AG04449 (cell line): Measurements from ENCODE around the gene LNX1.

Source experiments
- CTCF ChIA-PET: fragments of 350-600 bp; formaldehyde crosslinking; extraction: SDS; loops from one replicate; lab custom pipeline; 2021; ENCODE audit warnings: antibody characterized with exemption; lab: Yijun Ruan, JAX
- POLR2A ChIA-PET: fragments of 400-600, 350-600 bp; formaldehyde crosslinking; extraction: SDS; loops from one replicate; lab custom pipeline; 2020; ENCODE audit warnings: antibody characterized with exemption, inconsistent platforms; lab: Yijun Ruan, JAX
- DNase-seq: peaks from one replicate; pipeline ENCODE4 v3.0.0-alpha.2; 2010; ENCODE audit warnings: low read depth, low spot score
- H3K4me3 ChIP-seq: 2 replicates; pipeline ENCODE4 v1.5.1; 2011; ENCODE audit warnings: low read depth, mild to moderate bottlenecking, control low read depth, low read length
- CTCF ChIP-seq: IDR thresholded peaks from one replicate; pipeline ENCODE4 v1.5.1; 2011; ENCODE audit warnings: mild to moderate bottlenecking, moderate library complexity, low read length, control low read depth, inconsistent platforms; ENCODE audit not compliant: insufficient read depth; ENCODE audit errors: missing control alignments

Gene LNX1

GRCh38 chr4:53619431-53619830 lies 28.1 kb upstream of the LNX1 start:
- TF ChIP-seq CTCF: no peak
- CTCF ChIA-PET: interaction anchor here (1.5 kb wide), 1 partner anchor 87 kb away, joined by 4 read pairs; no protein-coding TSS in a partner anchor
- POLR2A ChIA-PET: no interaction called here
- no peak for DNase-seq
- H3K4me3 ChIP-seq: no peak overlapping the region

- no peak overlapping the region for H3K4me3 ChIP-seq
- ChIA-PET POLR2A (no interaction called here), CTCF (interaction anchor here (1.5 kb wide), 1 partner anchor 88 kb away, joined by 4 read pairs; no protein-coding TSS in a partner anchor)
- TF ChIP-seq CTCF: no peak
- DNase-seq: no peak
These were observed 27.0 kb upstream of the LNX1 start for GRCh38 chr4:53618321-53618720.

- DNase-seq: no peak
- TF ChIP-seq CTCF: no peak
- ChIA-PET CTCF (interaction anchor here (1.3 kb wide), 1 partner anchor 41 kb away, joined by 4 read pairs; no protein-coding TSS in a partner anchor), POLR2A (no interaction called here)
- H3K4me3 ChIP-seq: no peak overlapping the region
These were observed 25.9 kb upstream of the LNX1 start for GRCh38 chr4:53617101-53617680.

GRCh38 chr4:53616219-53616618 lies 24.9 kb upstream of the LNX1 start:
- H3K4me3 ChIP-seq: no peak overlapping the region
- TF ChIP-seq CTCF: no peak
- CTCF ChIA-PET: interaction anchor here (1.3 to 1.6 kb wide), 2 partner anchors 40 to 41 kb away, joined by 3 to 4 read pairs; no protein-coding TSS in a partner anchor
- DNase-seq: no peak
- POLR2A ChIA-PET: no interaction called here

- TF ChIP-seq CTCF: no peak
- POLR2A ChIA-PET: no interaction called here
- no peak overlapping the region for H3K4me3 ChIP-seq
- no peak for DNase-seq
- CTCF ChIA-PET: interaction anchor here (1.6 kb wide), 1 partner anchor 40 kb away, joined by 3 read pairs; no protein-coding TSS in a partner anchor
These were observed 23.3 kb upstream of the LNX1 start for GRCh38 chr4:53614591-53614990.

- CTCF ChIA-PET: no interaction called here
- POLR2A ChIA-PET: no interaction called here
- no peak for DNase-seq
These were observed 22.1 kb upstream of the LNX1 start for GRCh38 chr4:53613428-53613827.

More at GRCh38 chr4:53613428-53613827, 22.1 kb upstream of the LNX1 start:
- no peak overlapping the region for H3K4me3 ChIP-seq
- no peak for TF ChIP-seq CTCF
